Epithelial cell of prostate (primary cell): Measurements from ENCODE around the gene AKNAD1.
"Not testable (repeated sequence)": the region's sequence is repeated elsewhere in the genome, so short reads cannot be mapped to it uniquely, and the experiment has no call there.

Experiments used
- DNase-seq: peaks from one replicate; pipeline ENCODE4 v3.0.0-alpha.2; 2011; ENCODE audit warnings: low read depth, low spot score
- H3K27ac ChIP-seq: fragments of 450-650 bp; 2 replicates; pipeline ENCODE4 v1.5.1; 2017; ENCODE audit warnings: mild to moderate bottlenecking

Gene AKNAD1, protein sequence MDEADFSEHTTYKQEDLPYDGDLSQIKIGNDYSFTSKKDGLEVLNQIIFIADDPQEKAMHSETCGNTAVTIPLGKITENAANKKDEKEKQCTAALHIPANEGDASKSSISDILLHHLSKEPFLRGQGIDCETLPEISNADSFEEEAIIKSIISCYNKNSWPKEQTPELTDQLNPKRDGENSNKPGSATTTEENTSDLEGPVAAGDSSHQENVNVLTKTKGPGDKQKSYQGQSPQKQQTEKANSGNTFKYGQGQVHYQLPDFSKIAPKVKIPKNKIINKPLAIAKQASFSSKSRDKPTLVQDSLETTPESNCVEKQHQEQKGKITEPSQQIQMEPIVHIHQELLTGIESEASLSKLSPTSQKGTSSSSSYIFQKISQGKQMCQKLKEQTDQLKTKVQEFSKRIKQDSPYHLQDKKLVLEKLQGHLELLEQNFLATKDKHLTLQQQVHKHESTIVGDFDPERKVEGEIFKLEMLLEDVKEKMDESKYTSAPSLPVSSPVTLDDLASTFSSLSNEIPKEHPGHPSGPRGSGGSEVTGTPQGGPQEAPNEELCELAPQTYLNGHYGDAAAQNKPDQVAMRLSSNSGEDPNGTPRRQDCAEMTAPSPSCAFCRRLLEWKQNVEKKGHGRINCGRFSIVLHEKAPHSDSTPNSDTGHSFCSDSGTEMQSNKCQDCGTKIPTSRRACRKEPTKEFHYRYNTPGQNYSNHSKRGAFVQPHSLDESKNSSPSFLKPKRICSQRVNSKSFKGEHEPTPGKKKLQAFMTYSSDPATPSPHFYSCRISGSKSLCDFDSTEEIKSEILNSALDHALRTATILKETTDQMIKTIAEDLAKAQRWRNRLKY

DNA sequence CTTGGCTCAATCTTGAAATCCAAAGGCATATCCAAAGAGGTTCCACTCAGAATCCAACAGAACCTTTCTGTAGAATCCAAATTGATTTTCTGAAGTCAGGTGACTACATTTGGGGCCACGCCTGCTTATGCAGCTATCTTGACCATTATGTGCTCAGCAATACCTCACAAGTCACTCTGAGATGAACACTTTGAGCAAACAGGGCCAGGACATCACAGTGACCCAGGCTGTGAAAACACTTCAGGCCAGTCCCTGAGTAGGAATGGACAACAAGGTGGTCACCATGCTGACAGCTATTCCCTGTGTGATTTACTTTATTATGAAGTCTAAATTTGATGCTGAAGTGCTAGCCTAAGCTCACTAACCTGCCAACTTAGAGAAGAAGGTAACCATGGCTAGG lies at the start of gene AKNAD1:
Gene AKNAD1, minus strand, starts transcription at position 101 of the 400 bp plus-strand sequence. CDS start 4,430 bp downstream, outside the sequence.
- DNase-seq = no peak
- H3K27ac ChIP-seq = no peak within 1 kb of the TSS

DNA sequence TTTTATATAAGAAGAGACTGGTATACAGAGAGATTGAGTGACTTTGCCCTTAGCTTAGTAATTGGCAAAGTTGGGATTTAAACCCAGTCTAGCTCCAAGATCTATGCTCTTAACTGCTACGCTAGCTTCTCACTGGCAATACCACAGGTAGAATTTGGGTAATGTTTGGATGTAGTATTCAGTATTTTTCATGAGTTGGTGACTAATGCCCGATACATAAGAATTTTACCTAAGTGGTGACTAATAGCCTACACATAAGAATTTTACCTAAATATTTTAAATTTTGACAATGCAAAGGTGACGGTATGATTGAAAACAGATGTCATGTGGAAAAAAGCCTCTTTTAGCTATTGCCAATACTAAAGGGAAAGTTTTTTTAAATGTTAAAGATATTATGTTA lies 44.2 kb upstream of the AKNAD1 start:
- no peak for DNase-seq
- no peak overlapping the region for H3K27ac ChIP-seq

DNA sequence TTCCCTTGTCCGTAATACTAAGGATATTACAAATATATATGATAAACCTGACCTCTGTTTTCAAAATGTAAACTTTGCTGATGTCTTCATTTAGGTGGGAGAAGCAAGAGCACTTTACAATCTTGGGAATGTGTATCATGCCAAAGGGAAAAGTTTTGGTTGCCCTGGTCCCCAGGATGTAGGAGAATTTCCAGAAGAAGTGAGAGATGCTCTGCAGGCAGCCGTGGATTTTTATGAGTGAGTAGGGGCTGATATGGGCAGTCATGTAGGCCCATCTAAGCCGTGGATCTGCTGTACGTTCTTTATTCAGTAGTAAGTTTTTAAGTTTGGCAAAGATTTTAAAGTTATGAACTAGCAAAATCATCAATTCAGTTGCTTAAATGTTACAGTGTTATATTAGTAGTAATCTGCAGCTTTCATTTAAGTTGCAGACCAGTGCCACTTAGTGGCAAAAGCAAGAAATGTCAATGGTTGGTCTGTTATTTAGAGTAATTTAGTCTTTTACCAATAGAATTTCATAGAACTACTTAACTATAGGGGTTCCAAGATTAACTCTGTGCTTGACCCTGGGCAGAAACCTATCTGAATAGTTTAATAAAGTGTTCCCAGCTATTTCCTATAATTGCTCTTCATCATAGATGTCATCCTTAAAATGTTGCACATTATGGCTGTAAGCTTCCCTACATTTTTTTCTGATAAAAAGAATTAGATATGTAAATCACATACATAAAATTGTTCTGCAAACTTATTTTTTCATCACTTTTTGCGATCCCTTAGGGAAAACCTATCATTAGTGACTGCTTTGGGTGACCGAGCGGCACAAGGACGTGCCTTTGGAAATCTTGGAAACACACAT lies 41.2 kb upstream of the AKNAD1 start:
- no peak for DNase-seq
- no peak overlapping the region for H3K27ac ChIP-seq

DNA sequence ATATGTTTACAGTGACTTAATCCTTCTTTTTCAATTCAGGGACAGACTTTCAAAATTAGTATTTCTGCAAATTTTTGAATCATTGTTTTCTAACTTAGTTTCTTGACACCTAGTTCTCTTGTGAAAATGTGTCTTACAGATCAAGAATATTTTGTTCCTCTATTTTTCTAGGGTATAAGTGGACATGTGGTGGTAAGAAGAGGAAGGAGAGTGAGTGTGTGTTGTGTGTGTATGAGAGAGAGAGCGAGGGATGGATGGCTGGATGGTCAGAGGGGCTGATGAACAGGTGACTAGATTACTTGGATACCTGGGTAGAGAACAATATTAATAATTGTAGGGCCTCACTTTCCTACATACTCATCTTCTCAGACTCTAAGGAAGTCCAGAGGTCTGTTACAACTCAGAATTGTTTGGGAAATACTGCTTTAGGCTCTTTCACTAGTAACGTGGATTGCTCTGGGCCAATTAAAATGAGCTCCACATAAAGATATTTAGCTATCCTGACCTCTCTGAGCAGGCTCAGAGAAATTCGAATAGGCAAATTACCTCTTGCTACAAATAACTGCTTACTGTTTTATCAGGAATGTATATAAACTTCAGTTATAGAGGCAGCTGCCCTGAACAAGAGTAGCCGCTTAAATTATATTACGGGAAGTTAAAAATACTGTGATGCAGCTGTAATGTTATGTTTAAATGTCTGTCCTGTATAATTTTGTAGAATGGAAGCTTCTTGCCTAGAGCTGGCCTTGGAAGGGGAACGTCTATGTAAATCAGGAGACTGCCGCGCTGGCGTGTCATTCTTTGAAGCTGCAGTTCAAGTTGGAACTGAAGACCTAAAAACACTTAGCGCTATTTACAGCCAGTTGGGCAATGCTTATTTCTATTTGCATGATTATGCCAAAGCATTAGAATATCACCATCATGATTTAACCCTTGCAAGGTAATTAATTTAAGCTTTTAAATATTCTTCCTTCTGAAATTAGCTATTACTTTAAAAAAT lies 39.6 kb upstream of the AKNAD1 start:
- H3K27ac ChIP-seq = peak overlapping the region; percentile 8
- DNase-seq = no peak

DNA sequence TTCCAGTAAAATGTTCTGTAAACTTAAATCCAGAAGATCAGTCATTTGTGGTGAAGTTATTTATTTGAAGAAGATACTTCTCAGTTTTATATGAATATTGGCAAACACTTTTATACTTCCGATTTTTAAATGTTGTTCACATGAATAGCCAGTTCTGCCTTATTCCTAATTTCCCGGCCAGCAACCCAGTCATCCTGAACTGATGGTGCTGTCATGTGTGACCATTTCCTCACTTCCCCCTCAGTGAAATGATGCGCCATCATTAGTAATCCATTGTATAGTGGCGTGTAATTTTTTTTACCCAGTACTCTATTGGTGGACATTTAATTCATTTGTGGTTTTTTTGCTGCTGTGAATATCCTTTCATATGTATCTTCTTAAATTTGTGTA lies 36.2 kb upstream of the AKNAD1 start:
- no peak for DNase-seq
- H3K27ac ChIP-seq = peak overlapping the region; percentile 1

DNA sequence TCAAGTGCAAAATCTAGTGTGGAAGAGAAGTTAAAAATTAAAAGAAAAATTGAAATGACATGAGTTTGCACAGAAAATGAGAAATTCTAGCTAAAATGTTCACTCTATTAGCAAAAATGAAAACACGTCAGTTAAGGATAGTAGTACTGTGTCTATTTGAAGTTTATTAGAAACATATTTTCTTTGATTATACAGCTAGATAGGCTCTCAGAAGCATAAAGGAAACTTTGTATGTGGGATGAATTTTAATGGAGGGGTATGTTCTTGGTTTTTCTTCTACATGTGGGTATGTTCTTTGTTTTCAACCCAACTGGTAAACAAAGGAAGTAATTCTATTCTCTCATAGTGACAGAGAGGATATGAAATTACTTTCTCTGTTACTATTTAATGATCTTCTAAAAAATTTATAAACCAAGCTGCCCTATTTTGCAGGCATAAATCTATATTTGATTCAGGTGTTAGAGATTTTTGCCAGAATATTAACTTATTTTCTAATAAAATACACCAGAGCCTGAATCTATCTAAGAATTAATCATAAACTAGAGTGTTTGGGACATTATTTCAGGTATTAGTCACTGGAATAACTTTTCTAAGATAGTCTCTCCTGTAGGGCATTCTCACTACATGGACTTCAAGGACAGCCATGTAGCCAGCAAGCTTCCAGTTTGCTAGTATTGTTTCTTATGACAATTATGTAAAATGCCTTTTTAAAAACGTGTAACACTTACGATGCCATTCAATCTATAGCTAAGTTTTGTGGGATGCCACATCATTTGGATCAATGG lies 35.7 kb upstream of the AKNAD1 start:
- peak overlapping the region; percentile 1 for H3K27ac ChIP-seq
- no peak for DNase-seq

DNA sequence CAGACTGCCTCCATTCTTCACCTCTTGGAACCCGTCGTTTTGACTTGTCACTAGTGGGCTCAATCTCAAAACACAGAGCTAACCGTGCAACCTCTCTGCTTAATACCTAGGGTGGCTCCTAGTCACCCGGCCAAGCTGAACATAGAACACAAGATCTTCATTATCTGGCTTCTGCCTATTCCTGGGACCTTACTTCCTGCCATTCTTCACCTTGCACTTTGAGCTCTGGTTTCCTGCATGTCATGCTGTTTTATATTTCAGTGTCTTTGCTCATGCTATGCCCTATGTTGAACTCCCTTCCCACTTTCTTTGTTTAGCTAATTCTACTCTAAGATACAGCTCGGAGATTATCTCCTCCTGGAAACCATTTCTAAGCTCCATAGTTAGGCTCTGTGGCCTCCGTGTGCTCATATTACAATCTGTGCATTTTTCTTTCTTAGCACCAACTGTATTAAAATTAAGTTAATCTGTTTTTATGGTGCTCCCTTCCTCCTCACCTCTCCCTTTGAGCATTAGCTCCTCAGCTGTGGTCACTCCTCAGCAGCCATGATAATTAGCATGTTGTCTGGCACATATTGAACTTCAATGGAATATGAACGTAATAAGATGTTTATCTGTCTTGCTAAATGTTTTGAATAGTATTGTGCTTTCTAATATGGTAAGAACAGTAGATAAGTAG lies 33.0 kb upstream of the AKNAD1 start:
- H3K27ac ChIP-seq = peak overlapping the region; percentile 84
- no peak for DNase-seq

DNA sequence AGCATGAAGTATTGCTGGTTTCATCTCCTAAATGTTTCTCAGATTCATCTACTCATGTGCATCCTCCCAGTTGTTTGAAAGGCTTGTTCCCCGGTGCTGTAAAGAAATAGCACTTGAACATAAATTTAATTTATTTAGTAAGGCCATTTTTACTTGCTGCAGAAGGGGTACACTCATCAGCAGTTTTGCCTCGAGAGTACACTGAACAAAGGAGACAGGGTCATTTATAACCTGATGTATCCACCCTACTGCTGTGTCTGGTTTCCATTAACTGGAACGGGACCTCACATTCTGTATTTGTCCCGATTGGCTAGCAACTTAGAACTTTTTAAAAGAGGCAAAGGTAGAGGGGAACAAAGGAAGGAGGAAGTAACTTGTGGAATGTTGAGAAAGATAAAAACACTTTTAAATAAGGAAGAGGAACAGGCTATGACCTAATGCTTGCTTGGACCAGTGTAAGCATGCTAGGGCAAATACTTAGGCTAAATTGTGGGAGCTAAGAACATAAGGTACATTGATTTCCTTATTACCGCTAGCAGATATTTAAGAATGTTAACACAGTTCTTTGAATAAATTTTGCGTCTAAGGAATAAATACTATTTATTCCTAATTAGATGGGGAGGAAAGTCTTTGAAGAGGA lies 32.2 kb upstream of the AKNAD1 start:
- not testable (repeated sequence) for DNase-seq
- peak overlapping the region; percentile 84 for H3K27ac ChIP-seq

DNA sequence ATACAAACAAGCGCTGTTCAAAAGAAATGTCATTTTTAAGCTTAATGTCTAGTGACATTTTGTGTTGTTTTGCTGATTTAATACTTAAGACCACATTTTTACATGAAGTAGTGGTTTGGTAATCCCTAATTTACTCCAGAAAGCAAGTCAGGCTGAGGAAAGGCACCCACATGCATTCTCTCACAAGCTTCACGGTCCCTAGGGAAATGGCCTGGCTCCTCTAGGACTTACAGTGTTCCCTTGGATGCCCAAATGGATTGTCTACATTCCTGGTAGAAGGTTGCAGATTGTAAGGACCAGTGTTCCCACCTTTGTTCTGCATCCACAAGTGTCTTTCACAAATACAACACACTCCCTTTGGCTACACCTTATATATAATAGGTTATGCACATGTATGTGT lies 29.4 kb upstream of the AKNAD1 start:
- no peak for DNase-seq
- H3K27ac ChIP-seq = no peak overlapping the region

DNA sequence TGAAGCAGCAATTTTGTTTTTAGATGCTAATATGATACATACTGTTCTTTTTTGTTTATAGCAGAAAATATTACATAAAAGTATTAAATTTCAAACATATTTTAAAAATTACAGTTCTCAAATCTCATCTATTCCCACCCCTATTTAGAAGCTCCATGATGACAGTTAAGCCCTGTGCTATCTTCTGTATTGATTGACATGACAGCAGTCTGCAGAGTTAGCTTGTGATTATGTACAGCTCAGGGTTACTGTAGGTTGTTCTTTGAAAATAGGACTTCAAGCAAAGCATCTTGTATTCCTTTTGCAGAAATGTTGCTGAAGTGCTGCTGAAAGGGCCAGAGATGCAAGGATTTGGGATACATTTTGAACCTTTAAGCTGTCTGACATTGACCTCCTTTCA lies 28.1 kb upstream of the AKNAD1 start:
- no peak for DNase-seq
- no peak overlapping the region for H3K27ac ChIP-seq

DNA sequence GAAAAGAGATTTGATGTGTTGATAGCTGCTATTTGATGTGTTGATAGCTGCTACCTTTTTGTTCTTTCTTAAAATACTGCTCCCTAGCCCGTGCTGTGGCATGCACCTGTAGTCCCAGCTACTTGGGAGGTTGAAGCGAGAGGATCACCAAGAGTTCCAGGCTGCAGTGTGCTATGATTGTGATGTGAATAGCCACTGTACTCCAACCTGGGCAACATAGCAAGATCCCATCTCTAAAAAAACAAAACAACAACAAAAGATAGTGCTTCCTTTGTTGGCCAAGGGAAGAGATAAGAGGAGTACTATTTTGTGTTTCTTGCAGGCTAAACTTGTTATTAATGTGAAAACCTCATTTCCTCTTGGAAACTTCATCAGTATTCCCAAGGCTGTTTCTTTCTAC lies 25.9 kb upstream of the AKNAD1 start:
- no peak for DNase-seq
- no peak overlapping the region for H3K27ac ChIP-seq

DNA sequence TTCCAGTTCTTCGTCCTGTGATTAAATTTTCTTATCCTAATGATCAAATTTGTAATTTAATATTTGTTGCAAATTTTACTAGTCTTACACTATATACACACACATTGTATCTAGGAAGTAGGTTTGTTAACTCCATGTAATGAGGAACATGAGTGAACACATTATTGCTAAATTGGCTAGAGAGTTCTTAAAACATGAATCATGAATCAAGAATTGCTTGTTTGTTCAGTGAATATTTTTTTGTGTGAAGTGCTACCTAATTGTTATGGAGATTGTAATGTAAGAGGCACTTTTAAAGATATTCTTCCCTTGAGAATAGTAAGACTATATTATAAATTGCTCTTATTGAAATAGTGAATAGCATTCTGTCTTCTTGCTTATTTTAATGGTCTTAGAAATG lies 24.5 kb upstream of the AKNAD1 start:
- peak overlapping the region; percentile 74 for H3K27ac ChIP-seq
- DNase-seq = peak; percentile 18

DNA sequence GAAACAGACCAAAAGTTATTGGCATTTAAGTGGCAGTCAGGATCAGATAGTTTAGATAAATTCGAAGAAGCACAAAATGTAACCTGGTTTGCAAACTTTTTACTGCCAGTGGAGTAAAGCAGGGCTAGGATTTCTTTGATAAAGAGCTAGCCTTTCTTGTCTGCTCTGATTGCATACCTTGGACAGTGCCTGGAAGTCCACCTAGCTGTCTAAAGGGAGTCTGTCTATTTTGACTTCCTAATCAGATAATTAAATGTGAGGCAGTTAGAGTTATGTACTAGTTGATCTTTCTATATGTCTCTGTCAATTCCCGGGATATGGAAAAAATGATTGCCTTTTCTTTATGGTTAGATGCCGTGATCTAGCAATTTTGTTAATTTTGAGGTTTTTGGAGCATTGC lies 24.0 kb upstream of the AKNAD1 start:
- DNase-seq = no peak
- H3K27ac ChIP-seq = peak overlapping the region; percentile 74

DNA sequence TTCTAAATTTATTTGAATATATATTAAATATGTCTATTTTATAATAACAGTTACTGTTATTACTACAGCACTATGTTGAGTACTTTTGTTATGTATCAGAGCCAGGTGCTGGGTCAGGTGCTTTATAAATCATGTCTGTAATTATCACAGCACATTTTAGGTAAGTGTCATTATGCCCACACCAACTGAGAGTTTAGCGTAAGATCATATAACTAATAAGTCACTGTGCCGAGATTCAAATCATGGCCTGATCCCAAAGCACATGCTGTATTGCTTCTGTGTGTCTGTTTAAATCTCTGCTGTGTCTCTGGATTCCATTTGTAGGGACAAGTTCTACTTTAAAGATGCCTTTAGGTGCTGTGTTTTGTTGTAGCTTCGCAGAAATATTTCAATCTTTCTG lies 21.8 kb upstream of the AKNAD1 start:
- no peak for DNase-seq
- peak overlapping the region; percentile 68 for H3K27ac ChIP-seq

DNA sequence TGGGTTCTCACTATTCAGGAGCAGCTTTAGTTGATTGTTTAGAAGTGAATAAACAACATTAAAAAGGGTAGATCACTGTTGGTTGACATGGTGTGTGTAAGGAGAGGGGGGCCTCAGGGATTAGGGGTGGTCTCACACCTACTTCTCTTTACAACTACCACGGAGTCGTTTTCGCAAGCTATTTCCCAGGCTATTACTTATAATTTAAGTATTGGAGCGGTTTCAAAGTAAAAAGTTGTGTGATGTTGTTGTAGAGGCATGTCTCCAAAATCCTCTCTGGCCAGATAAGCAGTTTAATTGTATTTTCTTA lies 21.2 kb upstream of the AKNAD1 start:
- no peak for DNase-seq

DNA sequence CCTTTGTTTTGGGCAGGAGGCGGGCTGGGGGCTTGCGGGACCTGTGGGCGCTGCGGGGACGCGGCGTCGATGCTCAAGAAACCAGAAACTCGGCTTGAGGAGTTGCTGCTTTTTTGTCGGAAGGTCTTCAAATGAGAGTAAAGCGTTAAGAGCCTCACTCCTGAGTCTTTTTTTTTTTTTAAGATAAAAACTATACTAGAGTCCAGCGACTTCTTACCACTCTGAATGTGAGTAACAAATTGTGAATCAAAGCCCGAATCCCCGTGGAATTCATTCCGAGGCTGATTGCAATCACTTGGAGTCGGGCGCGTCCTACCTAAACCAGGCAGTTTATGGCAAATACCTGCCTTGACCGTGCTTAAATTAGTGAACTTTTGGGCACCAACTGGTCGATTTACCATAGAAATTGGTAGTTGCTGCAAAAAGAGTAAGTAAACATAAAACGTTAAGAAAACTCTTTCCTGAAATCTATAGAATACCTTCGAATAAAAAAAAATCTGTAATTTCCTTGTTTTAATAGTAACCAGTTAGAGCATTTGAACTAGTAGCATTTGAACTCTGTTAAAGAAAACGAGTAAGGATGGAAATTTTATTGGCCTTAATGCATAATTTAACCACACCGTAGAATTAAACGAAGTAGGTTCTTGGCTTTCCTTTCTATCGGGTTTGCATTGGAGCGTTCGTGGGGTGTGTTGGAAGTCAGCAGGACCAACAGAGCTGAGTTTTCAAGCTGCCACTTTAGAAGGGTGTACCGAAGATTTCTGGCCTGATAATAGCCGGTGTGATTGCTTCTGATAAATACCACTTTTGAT lies 20.7 kb upstream of the AKNAD1 start:
- peak overlapping the region; percentile 68 for H3K27ac ChIP-seq
- no peak for DNase-seq

More for the DNA sequence above, 21.2 kb upstream of the AKNAD1 start:
- peak overlapping the region; percentile 68 for H3K27ac ChIP-seq
